Keratinocyte (primary cell): ENCODE results near the gene C19orf73.
"Not testable (repeated sequence)": the region's sequence is repeated elsewhere in the genome, so short reads cannot be mapped to it uniquely, and the experiment has no call there.

Experiments used
- EZH2 ChIP-seq: IDR thresholded peaks from one replicate; pipeline ENCODE4 v1.6.1; 2012; ENCODE audit warnings: inconsistent platforms, mild to moderate bottlenecking, low read length, moderate library complexity
- TF ChIP-seq, protein P1 (sequence below), 3 experiments: IDR thresholded peaks in 1 of 3; conservative IDR thresholded peaks in 1 of 3; optimal IDR thresholded peaks in 1 of 3; 2 replicates in 2 of 3; 3 replicates in 1 of 3; pipeline versions ENCODE3 to v1.5.1; 2011; ENCODE audit warnings: low read length in 3 of 3, mild to moderate bottlenecking in 3 of 3, moderate library complexity in 2 of 3, control low read depth in 1 of 3, inconsistent platforms in 1 of 3; ENCODE audit not compliant: insufficient read depth in 2 of 3; ENCODE audit errors: extremely low read depth in 1 of 3

DNA sequence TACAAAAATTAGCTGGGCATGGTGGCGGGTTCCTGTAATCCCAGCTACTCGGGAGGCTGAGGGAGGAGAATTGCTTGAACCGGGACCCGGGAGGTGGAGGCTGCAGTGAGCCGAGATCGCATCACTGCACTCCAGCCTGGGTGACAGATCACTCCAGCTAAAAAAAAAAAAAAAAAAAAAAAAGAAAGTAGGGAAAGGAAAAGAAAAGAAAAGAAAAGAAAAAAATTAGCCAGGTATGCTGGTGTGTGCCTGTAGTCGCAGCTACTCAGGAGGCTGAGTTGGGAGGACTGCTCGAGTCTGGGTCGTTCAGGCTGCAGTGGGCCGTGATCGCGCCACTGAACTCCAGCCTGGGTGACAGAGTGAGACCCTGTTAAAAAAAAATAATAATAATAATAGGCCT lies 8.3 kb upstream of the C19orf73 start:
- TF ChIP-seq, protein P1, sequence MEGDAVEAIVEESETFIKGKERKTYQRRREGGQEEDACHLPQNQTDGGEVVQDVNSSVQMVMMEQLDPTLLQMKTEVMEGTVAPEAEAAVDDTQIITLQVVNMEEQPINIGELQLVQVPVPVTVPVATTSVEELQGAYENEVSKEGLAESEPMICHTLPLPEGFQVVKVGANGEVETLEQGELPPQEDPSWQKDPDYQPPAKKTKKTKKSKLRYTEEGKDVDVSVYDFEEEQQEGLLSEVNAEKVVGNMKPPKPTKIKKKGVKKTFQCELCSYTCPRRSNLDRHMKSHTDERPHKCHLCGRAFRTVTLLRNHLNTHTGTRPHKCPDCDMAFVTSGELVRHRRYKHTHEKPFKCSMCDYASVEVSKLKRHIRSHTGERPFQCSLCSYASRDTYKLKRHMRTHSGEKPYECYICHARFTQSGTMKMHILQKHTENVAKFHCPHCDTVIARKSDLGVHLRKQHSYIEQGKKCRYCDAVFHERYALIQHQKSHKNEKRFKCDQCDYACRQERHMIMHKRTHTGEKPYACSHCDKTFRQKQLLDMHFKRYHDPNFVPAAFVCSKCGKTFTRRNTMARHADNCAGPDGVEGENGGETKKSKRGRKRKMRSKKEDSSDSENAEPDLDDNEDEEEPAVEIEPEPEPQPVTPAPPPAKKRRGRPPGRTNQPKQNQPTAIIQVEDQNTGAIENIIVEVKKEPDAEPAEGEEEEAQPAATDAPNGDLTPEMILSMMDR (optimal IDR thresholded peaks at IDR 0.05 in 1 of 3, IDR thresholded peaks at IDR 0.05 in 1 of 3, conservative IDR thresholded peaks at IDR 0.05 in 1 of 3; ENCODE audit: extremely low read depth in 1 of 3, insufficient read depth in 2 of 3, low read length in 3 of 3): not testable (repeated sequence)
- TF ChIP-seq EZH2: not testable (repeated sequence)
